Keratinocyte (primary cell): Measurements from ENCODE around the gene ANKRD53. TPM values are rescaled to one million over a fixed set of nuclear protein-coding genes. Genes with fewer than 3 reads are reported as not detected.

Experiments
- DNase-seq: peaks from one replicate; pipeline ENCODE4 v3.0.0-alpha.2; 2011; ENCODE audit warnings: low read depth, missing footprints, low spot score
- FAIRE-seq: peaks from 2 replicates; lab custom pipeline; 2011; peaks lifted over from hg19 to GRCh38; lab: Jason Lieb, UNC
- H2AFZ ChIP-seq: 2 replicates; pipeline ENCODE4 v1.6.0; 2012; ENCODE audit warnings: low read length, control low read depth, inconsistent platforms; ENCODE audit not compliant: control insufficient read depth
- H3K27ac ChIP-seq: 2 replicates; pipeline ENCODE4 v1.5.1; 2011; ENCODE audit warnings: low read length; ENCODE audit not compliant: control insufficient read depth, insufficient read depth
- H3K27me3 ChIP-seq: 3 replicates; pipeline ENCODE4 v1.6.0; 2011; ENCODE audit warnings: low read length; ENCODE audit not compliant: control insufficient read depth, insufficient read depth; ENCODE audit errors: extremely low read depth
- H3K36me3 ChIP-seq, 2 experiments: 2 replicates in 1 of 2; 3 replicates in 1 of 2; pipeline ENCODE4 v1.5.1; 2011; ENCODE audit warnings: low read length in 2 of 2, mild to moderate bottlenecking in 1 of 2; ENCODE audit not compliant: control insufficient read depth in 2 of 2, insufficient read depth in 2 of 2; ENCODE audit errors: extremely low read depth in 1 of 2
- H3K4me1 ChIP-seq: 3 replicates; pipeline ENCODE4 v1.5.1; 2011; ENCODE audit warnings: low read length; ENCODE audit not compliant: control insufficient read depth, insufficient read depth; ENCODE audit errors: extremely low read depth
- H3K4me2 ChIP-seq: 3 replicates; pipeline ENCODE4 v1.6.0; 2011; ENCODE audit warnings: low read depth, low read length; ENCODE audit not compliant: control insufficient read depth, insufficient read depth; ENCODE audit errors: extremely low read depth
- H3K4me3 ChIP-seq, 3 experiments: fragments of 200-600 bp in 1 of 3; sonication (generic) in 1 of 3; 2 replicates in 2 of 3; 3 replicates in 1 of 3; pipeline ENCODE4 v1.5.1; 2011 to 2016; ENCODE audit warnings: low read length in 3 of 3, mild to moderate bottlenecking in 3 of 3, control low read depth in 2 of 3, inconsistent platforms in 1 of 3, low read depth in 1 of 3, mixed read lengths in 1 of 3, mixed run types in 1 of 3, moderate library complexity in 1 of 3; ENCODE audit not compliant: control insufficient read depth in 2 of 3, insufficient read depth in 2 of 3; ENCODE audit errors: extremely low read depth in 1 of 3
- H3K79me2 ChIP-seq: 2 replicates; pipeline ENCODE4 v1.6.0; 2012; ENCODE audit warnings: low read length; ENCODE audit not compliant: control insufficient read depth, insufficient read depth
- H3K9ac ChIP-seq: 3 replicates; pipeline ENCODE4 v1.6.0; 2011; ENCODE audit warnings: low read length; ENCODE audit not compliant: control insufficient read depth, insufficient read depth; ENCODE audit errors: extremely low read depth
- H3K9me1 ChIP-seq: 3 replicates; pipeline ENCODE4 v1.6.0; 2011; ENCODE audit warnings: low read length; ENCODE audit not compliant: control insufficient read depth, insufficient read depth; ENCODE audit errors: extremely low read depth
- H3K9me3 ChIP-seq: 2 replicates; pipeline ENCODE4 v1.5.1; 2012; ENCODE audit warnings: low read depth, low read length; ENCODE audit not compliant: control insufficient read depth
- H4K20me1 ChIP-seq: 3 replicates; pipeline ENCODE4 v1.6.0; 2011; ENCODE audit warnings: low read length; ENCODE audit not compliant: control insufficient read depth, insufficient read depth; ENCODE audit errors: extremely low read depth
- CTCF ChIP-seq, 3 experiments: IDR thresholded peaks in 1 of 3; conservative IDR thresholded peaks in 1 of 3; optimal IDR thresholded peaks in 1 of 3; 2 replicates in 2 of 3; 3 replicates in 1 of 3; pipeline versions ENCODE3 to v1.5.1; 2011; ENCODE audit warnings: low read length in 3 of 3, mild to moderate bottlenecking in 3 of 3, moderate library complexity in 2 of 3, control low read depth in 1 of 3, inconsistent platforms in 1 of 3; ENCODE audit not compliant: insufficient read depth in 2 of 3; ENCODE audit errors: extremely low read depth in 1 of 3
- EZH2 ChIP-seq: IDR thresholded peaks from one replicate; pipeline ENCODE4 v1.6.1; 2012; ENCODE audit warnings: inconsistent platforms, mild to moderate bottlenecking, low read length, moderate library complexity
- dilution Hi-C: fragments of 300-500 bp; cut with MboI; formaldehyde crosslinking; loops from one replicate; pipeline ENCODE4 v1.7.0; 2020; ENCODE audit warnings: low sequenced_read_pairs; ENCODE audit not compliant: extremely low pct_ligation_motif_present
- polyA plus RNA-seq, 5 experiments: library from polyadenylated mRNA; depleted of rRNA in 3 of 5; stranded (reverse) in 3 of 5; stranded (forward) in 1 of 5; unstranded in 1 of 5; fragments of >200 nt; gene quantifications; 1 replicate in 1 of 5; 2 replicates in 3 of 5; 3 replicates in 1 of 5; pipeline versions ENCODE4 v1.2.1 to v1.2.3, GENCODE V29; 2011 to 2012; ENCODE audit warnings: missing spikeins in 2 of 5, low read depth in 1 of 5, low replicate concordance in 1 of 5

ANKRD53 gene
- polyA plus RNA-seq, 1 donor (not counting 4 experiments of a cell fraction or from before 2014, with no cell fraction given) = not detected

GRCh38 chr2:70988726-70989648 is 10.6 kb downstream of the ANKRD53 start:
- FAIRE-seq = no peak
- dilution Hi-C loops = no loop called here

GRCh38 chr2:70990216-70990615 is 11.8 kb downstream of the ANKRD53 start:
- no peaks in the 10 kb centered on the region for H3K9me3 ChIP-seq
- no peak overlapping the region for H3K4me3 ChIP-seq
- H3K27ac ChIP-seq = no peak overlapping the region
- no peaks in the 10 kb centered on the region for H3K9me1 ChIP-seq
- no peaks in the 10 kb centered on the region for H3K27me3 ChIP-seq
- no peak for DNase-seq
- dilution Hi-C loops = no loop called here
- peaks cover 20% of the 10 kb centered on the region for H3K79me2 ChIP-seq
- peaks cover 14% of the 10 kb centered on the region for H3K4me1 ChIP-seq
- no peak overlapping the region for H3K4me2 ChIP-seq
- no peak overlapping the region for H3K9ac ChIP-seq
- H3K36me3 ChIP-seq = peaks cover 26 to 35% of the 10 kb centered on the region in 2 experiments
- no peak overlapping the region for H2AFZ ChIP-seq
- H4K20me1 ChIP-seq = peaks cover 5% of the 10 kb centered on the region
- no peak for FAIRE-seq
- TF ChIP-seq CTCF (optimal IDR thresholded peaks at IDR 0.05 in 1 of 3, IDR thresholded peaks at IDR 0.05 in 1 of 3, conservative IDR thresholded peaks at IDR 0.05 in 1 of 3; ENCODE audit: extremely low read depth in 1 of 3, insufficient read depth in 2 of 3, low read length in 3 of 3) (no peak), EZH2 (no peak)

More at GRCh38 chr2:70988726-70989648, 10.6 kb downstream of the ANKRD53 start:
- no peaks in the 10 kb centered on the region for H3K27me3 ChIP-seq
- peaks cover 15% of the 10 kb centered on the region for H3K79me2 ChIP-seq
- DNase-seq = no peak
- no peak overlapping the region for H3K4me2 ChIP-seq
- H3K9me1 ChIP-seq = no peaks in the 10 kb centered on the region
- peaks cover 10% of the 10 kb centered on the region for H3K4me1 ChIP-seq
- TF ChIP-seq CTCF (optimal IDR thresholded peaks at IDR 0.05 in 1 of 3, IDR thresholded peaks at IDR 0.05 in 1 of 3, conservative IDR thresholded peaks at IDR 0.05 in 1 of 3; ENCODE audit: extremely low read depth in 1 of 3, insufficient read depth in 2 of 3, low read length in 3 of 3) = no peak
- no peak for TF ChIP-seq EZH2
- H2AFZ ChIP-seq = no peak overlapping the region
- H3K27ac ChIP-seq = no peak overlapping the region
- H3K9me3 ChIP-seq = no peaks in the 10 kb centered on the region
- H3K9ac ChIP-seq = no peak overlapping the region
- H4K20me1 ChIP-seq = peaks cover 5% of the 10 kb centered on the region
- no peak overlapping the region for H3K4me3 ChIP-seq
- H3K36me3 ChIP-seq = peaks cover 26 to 40% of the 10 kb centered on the region in 2 experiments
